B cell (primary cell): ENCODE measurements around the gene RAI1. TPM values are rescaled to one million over a fixed set of nuclear protein-coding genes. Genes with fewer than 3 reads are reported as not detected.

Experiments used
- ATAC-seq: fragments of 200-7000 bp; cut with Tn5 transposase; one replicate; pipeline ENCODE4 v1.10.0; 2021; ENCODE audit warnings: low read depth, mild to moderate bottlenecking, moderate number of reproducible peaks, moderate library complexity
- CTCF ChIA-PET: fragments of 350-600 bp; sonication (Branson Sonifier 250); formaldehyde crosslinking; loops from one replicate; lab custom pipeline; 2021; ENCODE audit warnings: antibody characterized with exemption, inconsistent platforms; lab: Charles Lee
- POLR2A ChIA-PET: fragments of 350-600 bp; sonication (Branson Sonifier 250); formaldehyde crosslinking; loops from one replicate; lab custom pipeline; 2021; ENCODE audit warnings: antibody characterized with exemption; lab: Charles Lee
- DNase-seq: peaks from one replicate; pipeline ENCODE4 v3.0.0; 2013
- H2AFZ ChIP-seq: 2 replicates; pipeline ENCODE4 v1.6.1; 2012; ENCODE audit warnings: mild to moderate bottlenecking, low read depth, low read length; ENCODE audit not compliant: insufficient read depth, poor library complexity, severe bottlenecking
- H3K27ac ChIP-seq, 2 donors: 1 replicate in 1 of 2; 2 replicates in 1 of 2; pipeline ENCODE4 v1.5.1; 2012 to 2013; ENCODE audit warnings: low read length in 2 of 2, mild to moderate bottlenecking in 2 of 2, moderate library complexity in 1 of 2
- H3K27me3 ChIP-seq, 4 experiments: fragments of 200-600 bp in 1 of 4; sonication (generic) in 1 of 4; replicated peaks in 1 of 4; 1 replicate in 2 of 4; 2 replicates in 2 of 4; pipeline versions ENCODE4 v1.6.1 to v1.7.0; 2013 to 2016; ENCODE audit warnings: low read length in 3 of 4, mild to moderate bottlenecking in 2 of 4, mixed read lengths in 1 of 4, moderate library complexity in 1 of 4; ENCODE audit not compliant: insufficient read depth in 4 of 4, control insufficient read depth in 3 of 4; ENCODE audit errors: control extremely low read depth in 1 of 4
- H3K36me3 ChIP-seq, 2 experiments: replicated peaks in 1 of 2; 1 replicate in 1 of 2; 2 replicates in 1 of 2; pipeline versions ENCODE4 v1.6.1 to v1.7.1; 2013; ENCODE audit warnings: low read length in 1 of 2; ENCODE audit not compliant: insufficient read depth in 2 of 2, control insufficient read depth in 1 of 2; ENCODE audit errors: control extremely low read depth in 1 of 2, extremely low read depth in 1 of 2
- H3K4me1 ChIP-seq, 2 donors: fragments of 200-600 bp in 1 of 2; sonication (generic) in 1 of 2; 1 replicate in 1 of 2; 2 replicates in 1 of 2; pipeline versions ENCODE4 v1.5.1 to v1.6.1; 2013 to 2017; ENCODE audit warnings: low read length in 2 of 2; ENCODE audit not compliant: control insufficient read depth in 2 of 2, insufficient read depth in 2 of 2
- H3K4me2 ChIP-seq: replicated peaks from 2 replicates; pipeline ENCODE3; 2012; ENCODE audit warnings: mild to moderate bottlenecking, low read depth, low read length; ENCODE audit not compliant: poor library complexity, severe bottlenecking
- H3K4me3 ChIP-seq, 5 experiments: fragments of 200-600 bp in 1 of 5; sonication (generic) in 1 of 5; 1 replicate in 3 of 5; 2 replicates in 2 of 5; pipeline versions ENCODE4 v1.5.1 to v1.7.0; 2011 to 2016; ENCODE audit warnings: low read length in 4 of 5, mild to moderate bottlenecking in 4 of 5, low read depth in 2 of 5, control low read depth in 1 of 5, moderate library complexity in 1 of 5; ENCODE audit not compliant: insufficient read depth in 1 of 5; ENCODE audit errors: control extremely low read depth in 1 of 5, extremely low read depth in 1 of 5
- H3K79me2 ChIP-seq: fragments of 200-600 bp; sonication (generic); one replicate; pipeline ENCODE4 v1.6.0; 2016; ENCODE audit warnings: low read length; ENCODE audit not compliant: control insufficient read depth, insufficient read depth
- H3K9ac ChIP-seq: fragments of 200-600 bp; sonication (generic); 2 replicates; pipeline ENCODE4 v1.6.1; 2017; ENCODE audit warnings: mild to moderate bottlenecking, low read length, moderate library complexity
- H3K9me3 ChIP-seq, 3 donors: one replicate each; pipeline versions ENCODE4 v1.6.1 to v1.7.1; 2013; ENCODE audit warnings: low read length in 2 of 3; ENCODE audit not compliant: control insufficient read depth in 2 of 3, insufficient read depth in 1 of 3; ENCODE audit errors: control extremely low read depth in 1 of 3
- H4K20me1 ChIP-seq: 2 replicates; pipeline ENCODE4 v1.6.0; 2012; ENCODE audit warnings: mild to moderate bottlenecking, low read length; ENCODE audit not compliant: insufficient read depth, control insufficient read depth, poor library complexity, severe bottlenecking
- H3K27ac Mint-ChIP-seq: one replicate; pipeline ENCODE4 v1.8.0; 2021; ENCODE audit warnings: mixed read lengths
- H3K27me3 Mint-ChIP-seq: one replicate; pipeline ENCODE4 v1.8.0; 2021; ENCODE audit warnings: mixed read lengths
- H3K4me1 Mint-ChIP-seq: one replicate; pipeline ENCODE4 v1.8.0; 2021; ENCODE audit warnings: mixed read lengths
- H3K4me3 Mint-ChIP-seq: one replicate; pipeline ENCODE4 v1.8.0; 2021; ENCODE audit warnings: mixed read lengths
- H3K9me3 Mint-ChIP-seq: one replicate; pipeline ENCODE4 v1.8.0; 2022; ENCODE audit warnings: mixed read lengths; ENCODE audit not compliant: insufficient read depth
- CTCF ChIP-seq: fragments of 200-600 bp; IDR thresholded peaks from one replicate; pipeline ENCODE4 v1.8.0; 2022; ENCODE audit warnings: antibody characterized with exemption, mild to moderate bottlenecking
- EZH2 ChIP-seq: IDR thresholded peaks from 2 replicates; pipeline ENCODE4 v1.6.1; 2012; ENCODE audit warnings: borderline replicate concordance, low read depth, mild to moderate bottlenecking, moderate library complexity, low read length; ENCODE audit not compliant: insufficient read depth, poor library complexity, severe bottlenecking
- WGBS: methylation state at CpG from one replicate; pipeline ENCODE4 v1.1.5; 2013; ENCODE audit warnings: missing lambda C conversion rate; ENCODE audit not compliant: insufficient coverage; 5-methylcytosine and 5-hydroxymethylcytosine counted together
- intact Hi-C: fragments of 100-400 bp; cut with micrococcal nuclease; formaldehyde crosslinking; loops from one replicate; pipeline ENCODE4 v1.10.0; 2022
- polyA plus RNA-seq: library from polyadenylated mRNA; depleted of rRNA; stranded (reverse); fragments of >200 nt; gene quantifications from 2 replicates; pipeline ENCODE4 v1.2.3, GENCODE V29; 2012
- total RNA-seq, 2 donors: library from RNA; stranded (reverse); fragments of 120-200 nt in 1 of 2; gene quantifications; 1 replicate in 1 of 2; 2 replicates in 1 of 2; pipeline versions ENCODE4 v1.2.3 to v1.2.4, GENCODE V29; 2013 to 2022

The RAI1 gene
- total and polyA plus RNA-seq, 2 donors (not counting 1 experiment from before 2014, with no cell fraction given), result 4.7 to 34.0 TPM

GRCh38 chr17:17675925-17676534 is 5.2 kb upstream of the RAI1 start:
- Histone ChIP-seq H3K4me3 (no peak overlapping the region), H3K27ac (no peak overlapping the region), H3K79me2 (no peaks in the 10 kb centered on the region), H3K9ac (no peak overlapping the region), H3K9me3 (no peaks in the 10 kb centered on the region), H3K4me2 (no peak overlapping the region), H3K36me3 (no peaks in the 10 kb centered on the region), H3K27me3 (peaks cover 0 to 3% (median 0%) of the 10 kb centered on the region in 4 experiments), H3K4me1 (peaks cover 7 to 25% of the 10 kb centered on the region in 2 donors), H4K20me1 (no peaks in the 10 kb centered on the region), H2AFZ (peak overlapping the region; percentile 16)
- no peak for DNase-seq
- CTCF ChIA-PET, result no interaction called here
- POLR2A ChIA-PET, result no interaction called here
- H3K4me1 Mint-ChIP-seq, result peaks cover 32% of the 10 kb centered on the region
- H3K27ac Mint-ChIP-seq, result no peak overlapping the region
- intact Hi-C loops, result no loop called here
- 81% methylated on average over 9 of the region's 11 CpGs for WGBS
- no peak overlapping the region for H3K4me3 Mint-ChIP-seq
- ATAC-seq, result no peak
- no peak for TF ChIP-seq EZH2
- TF ChIP-seq CTCF, result no peak
- no peaks in the 10 kb centered on the region for H3K9me3 Mint-ChIP-seq
- peaks cover 5% of the 10 kb centered on the region for H3K27me3 Mint-ChIP-seq

GRCh38 chr17:17676752-17677151 is 4.5 kb upstream of the RAI1 start:
- H3K4me2 ChIP-seq, result no peak overlapping the region
- intact Hi-C loops, result no loop called here

More at GRCh38 chr17:17676752-17677151, 4.5 kb upstream of the RAI1 start:
- Mint-ChIP-seq H3K4me3 (no peak overlapping the region), H3K4me1 (peaks cover 28% of the 10 kb centered on the region), H3K27ac (no peak overlapping the region), H3K9me3 (no peaks in the 10 kb centered on the region), H3K27me3 (peaks cover 5% of the 10 kb centered on the region)
- no peak overlapping the region for H3K9ac ChIP-seq
- H3K4me3 ChIP-seq, result no peak overlapping the region
- ChIA-PET CTCF (interaction anchor here (1.0 kb wide), 1 partner anchor 36 kb away, joined by 3 read pairs; no protein-coding TSS in a partner anchor), POLR2A (no interaction called here)
- no peaks in the 10 kb centered on the region for H3K79me2 ChIP-seq
- H3K9me3 ChIP-seq, result no peaks in the 10 kb centered on the region
- no peak for ATAC-seq
- no peak overlapping the region for H2AFZ ChIP-seq
- no peaks in the 10 kb centered on the region for H4K20me1 ChIP-seq
- H3K27ac ChIP-seq, result no peak overlapping the region
- no peaks in the 10 kb centered on the region for H3K36me3 ChIP-seq
- no peak for DNase-seq
- 99% methylated on average over 6 of the region's 6 CpGs for WGBS
- peaks cover 0 to 3% (median 0%) of the 10 kb centered on the region in 4 experiments for H3K27me3 ChIP-seq
- no peak for TF ChIP-seq CTCF
- no peak for TF ChIP-seq EZH2
- peaks cover 7 to 26% of the 10 kb centered on the region in 2 donors for H3K4me1 ChIP-seq
